Stimulated activated naive B cell treated with anti-CD40 and anti-IgM and Interleukin-4, amounts not matched to agents 10 μg/mL and 1 μg/mL and 100 μg/mL, for 72 hours (primary cell): Measurements from ENCODE around the gene ZNF345.

ENCODE experiments used
- ATAC-seq, 2 donors: fragments of 150-1000 bp; cut with Tn5 transposase; replicated peaks; 2 replicates each; pipeline ENCODE4 v1.10.0; 2021; ENCODE audit warnings: moderate library complexity in 1 of 2
- DNase-seq: peaks from one replicate; pipeline ENCODE4 v3.0.0; 2021
- H3K27ac Mint-ChIP-seq: one replicate; pipeline ENCODE4 v1.8.0; 2022; ENCODE audit warnings: mild to moderate bottlenecking, mixed read lengths
- H3K27me3 Mint-ChIP-seq, 2 donors: one replicate each; pipeline ENCODE4 v1.8.0; 2022; ENCODE audit warnings: mixed read lengths in 2 of 2
- H3K36me3 Mint-ChIP-seq, 2 donors: one replicate each; pipeline ENCODE4 v1.8.0; 2022; ENCODE audit warnings: mixed read lengths in 2 of 2, mild to moderate bottlenecking in 1 of 2
- H3K4me1 Mint-ChIP-seq, 2 donors: one replicate each; pipeline ENCODE4 v1.8.0; 2022; ENCODE audit warnings: mixed read lengths in 2 of 2, mild to moderate bottlenecking in 1 of 2
- H3K4me3 Mint-ChIP-seq, 2 donors: one replicate each; pipeline ENCODE4 v1.8.0; 2022; ENCODE audit warnings: mild to moderate bottlenecking in 2 of 2, mixed read lengths in 2 of 2, moderate library complexity in 1 of 2
- H3K9me3 Mint-ChIP-seq, 2 donors: one replicate each; pipeline ENCODE4 v1.8.0; 2022; ENCODE audit warnings: mixed read lengths in 2 of 2, mild to moderate bottlenecking in 1 of 2

ZNF345 gene

DNA sequence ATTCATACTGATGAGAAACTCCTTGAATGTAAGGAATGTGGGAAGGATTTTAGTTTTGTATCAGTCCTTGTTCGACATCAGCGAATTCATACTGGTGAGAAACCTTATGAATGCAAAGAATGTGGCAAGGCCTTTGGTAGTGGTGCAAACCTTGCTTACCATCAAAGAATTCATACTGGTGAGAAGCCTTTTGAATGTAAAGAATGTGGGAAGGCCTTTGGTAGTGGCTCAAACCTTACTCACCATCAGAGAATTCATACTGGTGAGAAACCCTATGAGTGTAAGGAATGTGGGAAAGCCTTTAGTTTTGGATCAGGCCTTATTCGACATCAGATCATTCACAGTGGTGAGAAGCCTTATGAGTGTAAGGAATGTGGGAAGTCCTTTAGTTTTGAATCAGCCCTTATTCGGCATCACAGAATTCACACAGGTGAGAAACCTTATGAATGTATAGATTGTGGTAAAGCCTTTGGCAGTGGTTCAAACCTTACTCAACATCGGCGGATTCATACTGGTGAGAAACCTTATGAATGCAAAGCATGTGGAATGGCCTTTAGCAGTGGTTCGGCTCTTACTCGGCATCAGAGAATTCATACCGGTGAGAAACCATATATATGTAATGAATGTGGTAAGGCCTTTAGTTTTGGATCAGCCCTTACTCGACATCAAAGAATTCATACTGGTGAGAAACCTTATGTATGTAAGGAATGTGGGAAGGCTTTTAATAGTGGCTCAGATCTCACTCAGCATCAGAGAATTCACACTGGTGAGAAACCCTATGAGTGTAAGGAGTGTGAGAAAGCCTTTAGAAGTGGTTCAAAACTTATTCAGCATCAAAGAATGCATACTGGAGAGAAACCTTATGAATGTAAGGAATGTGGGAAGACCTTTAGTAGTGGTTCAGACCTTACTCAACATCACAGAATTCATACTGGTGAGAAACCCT lies 26.6 kb downstream of the ZNF345 start:
- H3K27me3 Mint-ChIP-seq, result no peaks in the 10 kb centered on the region
- H3K27ac Mint-ChIP-seq, result no peak overlapping the region
- peaks cover 28 to 34% of the 10 kb centered on the region in 2 donors for H3K9me3 Mint-ChIP-seq
- no peaks in the 10 kb centered on the region for H3K4me1 Mint-ChIP-seq
- ATAC-seq (no peak), DNase-seq (no peak)
- peaks cover 54 to 72% of the 10 kb centered on the region in 2 donors for H3K36me3 Mint-ChIP-seq
- H3K4me3 Mint-ChIP-seq, result no peak overlapping the region

DNA sequence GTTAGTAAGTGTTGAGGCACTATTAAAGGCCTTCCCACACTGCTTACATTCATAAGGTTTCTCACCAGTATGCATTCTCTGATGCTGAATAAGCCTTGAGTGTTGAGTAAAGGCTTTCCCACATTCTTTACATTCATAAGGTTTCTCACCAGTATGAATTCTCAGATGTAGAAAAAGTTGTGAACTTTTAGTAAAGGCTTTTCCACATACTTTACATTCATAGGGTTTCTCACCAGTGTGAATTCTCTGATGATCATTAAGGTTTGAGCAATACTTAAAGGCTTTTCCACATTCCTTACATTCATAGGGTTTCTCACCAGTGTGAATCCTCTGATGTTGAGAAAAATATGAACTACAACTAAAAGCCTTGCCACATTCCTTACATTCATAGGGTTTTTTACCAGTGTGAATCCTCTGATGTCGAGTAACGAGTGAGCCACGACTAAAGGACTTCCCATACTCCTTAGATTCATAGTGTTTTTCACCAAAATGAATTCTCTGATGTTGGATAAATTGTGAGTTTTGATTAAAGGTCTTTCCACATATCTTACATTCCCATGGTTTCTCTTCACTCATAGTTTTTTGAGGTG lies 41.2 kb downstream of the ZNF345 start:
- no peak overlapping the region for H3K4me3 Mint-ChIP-seq
- H3K36me3 Mint-ChIP-seq, result peaks cover 75 to 86% of the 10 kb centered on the region in 2 donors

DNA sequence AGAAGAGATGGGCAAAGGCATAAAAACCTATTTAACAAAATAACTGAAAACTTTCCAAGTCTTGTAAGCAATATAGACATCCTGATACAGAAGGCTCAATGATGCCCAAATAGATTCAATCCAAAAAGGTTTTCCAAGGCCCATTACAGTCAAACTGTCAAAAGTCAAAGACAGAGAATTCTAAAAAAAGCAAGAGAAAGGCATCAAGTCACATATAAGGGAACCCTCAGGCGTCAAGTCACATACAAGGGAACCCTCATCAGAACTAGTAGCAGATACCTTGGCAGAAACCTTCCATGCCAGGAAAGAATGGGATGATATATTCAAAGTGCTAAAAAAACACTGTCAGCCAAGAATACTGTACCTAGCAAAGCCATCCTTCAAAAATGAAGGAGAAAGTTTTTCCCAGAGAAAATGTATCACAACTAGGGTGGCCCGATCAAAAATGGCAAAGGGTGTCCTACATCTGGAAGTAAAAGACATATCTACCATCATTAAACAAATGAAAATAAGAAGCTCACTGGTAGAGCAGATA lies 44.2 kb downstream of the ZNF345 start:
- Mint-ChIP-seq H3K27me3 (no peaks in the 10 kb centered on the region), H3K4me3 (no peak overlapping the region), H3K27ac (no peak overlapping the region), H3K9me3 (peaks cover 53 to 58% of the 10 kb centered on the region in 2 donors), H3K4me1 (no peaks in the 10 kb centered on the region), H3K36me3 (peaks cover 85 to 91% of the 10 kb centered on the region in 2 donors)
- DNase-seq (no peak), ATAC-seq (no peak)

More for the DNA sequence above, 41.2 kb downstream of the ZNF345 start:
- Mint-ChIP-seq H3K4me1 (no peaks in the 10 kb centered on the region), H3K9me3 (peaks cover 47 to 54% of the 10 kb centered on the region in 2 donors), H3K27ac (no peak overlapping the region), H3K27me3 (no peaks in the 10 kb centered on the region)
- DNase-seq (no peak), ATAC-seq (no peak)

DNA sequence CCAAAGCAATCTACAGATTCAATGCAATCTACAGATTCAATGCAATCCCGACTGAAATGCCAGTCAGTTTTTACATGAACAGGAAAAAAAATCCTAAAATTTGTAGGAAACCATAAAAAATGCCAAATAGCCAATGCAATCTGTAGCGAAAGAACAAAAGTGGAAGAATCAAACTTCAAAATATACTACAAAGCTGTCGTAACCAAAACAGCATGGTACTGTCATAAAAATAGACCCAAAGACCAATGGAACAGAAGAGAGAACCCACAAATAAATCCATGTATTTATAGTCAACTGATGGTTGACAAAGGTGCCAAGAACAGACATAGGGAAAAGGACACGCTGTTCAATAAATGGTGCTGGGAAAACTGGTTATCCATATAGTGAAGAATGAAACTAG lies 47.7 kb downstream of the ZNF345 start:
- Mint-ChIP-seq H3K27me3 (no peaks in the 10 kb centered on the region), H3K9me3 (peaks cover 39 to 44% of the 10 kb centered on the region in 2 donors), H3K27ac (no peak overlapping the region), H3K36me3 (peaks cover 86 to 95% of the 10 kb centered on the region in 2 donors), H3K4me3 (no peak overlapping the region), H3K4me1 (no peaks in the 10 kb centered on the region)
- ATAC-seq, result no peak
- no peak for DNase-seq

DNA sequence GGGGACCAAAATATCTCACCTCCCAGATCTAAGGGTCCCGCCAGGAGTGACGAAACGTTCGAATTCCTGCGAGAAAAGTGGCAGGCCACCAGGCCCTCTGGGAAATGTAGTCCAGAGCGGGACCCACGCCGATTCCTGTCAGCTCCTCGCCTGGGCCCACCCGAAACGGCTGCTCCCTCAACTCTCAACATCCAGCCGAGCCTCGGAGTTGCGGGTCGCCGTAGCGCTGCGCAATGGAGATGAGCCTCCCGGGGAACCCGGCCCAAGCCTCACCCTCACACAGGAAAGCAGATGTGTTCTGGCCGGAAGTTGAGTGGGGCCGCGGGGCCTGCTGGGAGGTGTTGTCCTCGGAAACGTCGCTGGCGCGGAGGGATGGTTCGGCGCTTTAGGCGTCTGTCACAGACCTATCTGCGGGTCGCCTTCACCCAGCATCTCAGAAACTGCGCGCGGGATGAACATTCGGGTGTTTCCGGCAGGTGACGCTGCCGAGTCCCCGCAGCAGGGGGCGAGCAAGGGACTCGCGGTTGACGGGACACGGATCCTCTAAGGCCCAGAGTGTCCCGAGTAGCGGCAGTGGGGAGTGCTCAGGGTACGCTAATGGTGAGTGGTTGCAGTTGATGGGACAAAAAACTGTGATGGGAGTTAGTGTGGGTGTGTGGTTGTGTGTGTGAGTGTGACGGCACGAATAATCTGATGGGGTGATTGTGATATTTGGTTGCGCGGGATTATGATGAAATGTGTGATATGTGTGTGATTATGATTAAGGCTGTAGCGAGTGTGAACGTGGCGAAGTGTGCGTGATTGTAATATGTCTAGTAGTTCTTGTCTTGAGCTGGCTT lies 65.5 kb downstream of the ZNF345 start, which contains the start of the genes ZNF568 and ZNF829:
TSS of gene ZNF568 (plus strand) at position 341 of the 839 bp plus-strand sequence. CDS start 6,439 bp downstream, outside the sequence.
TSS of gene ZNF829 (minus strand) at position 300 of the 839 bp plus-strand sequence. CDS start 1,124 bp downstream, outside the sequence.
- H3K9me3 Mint-ChIP-seq, result peaks cover 6 to 8% of the 10 kb centered on the region in 2 donors

DNA sequence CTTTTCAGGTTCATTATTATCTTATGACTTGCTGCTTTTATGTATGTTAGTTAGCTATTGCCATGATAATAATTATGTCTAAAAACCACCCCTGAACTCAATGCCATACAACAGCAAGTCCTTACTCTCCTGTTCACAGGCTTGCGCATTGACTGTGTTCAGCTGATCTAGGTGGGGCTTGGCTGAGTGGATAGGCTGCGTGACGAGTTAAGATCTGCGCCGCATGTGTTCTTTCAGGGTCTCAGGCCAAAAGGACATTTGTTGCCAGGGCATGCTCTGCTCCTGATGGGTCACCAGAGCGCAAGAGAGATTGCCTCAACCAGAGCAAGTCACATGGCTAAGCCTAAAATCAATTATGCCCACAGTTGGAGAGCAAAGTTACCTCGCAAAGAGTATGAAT lies 66.3 kb downstream of the ZNF345 start:
- ATAC-seq, result no peak
- Mint-ChIP-seq H3K9me3 (peaks cover 6 to 8% of the 10 kb centered on the region in 2 donors), H3K27ac (peak overlapping the region; percentile 96), H3K4me1 (peaks cover 15 to 24% of the 10 kb centered on the region in 2 donors), H3K4me3 (peak overlapping the region; percentile 92), H3K36me3 (peaks cover 33 to 53% of the 10 kb centered on the region in 2 donors), H3K27me3 (no peaks in the 10 kb centered on the region)
- no peak for DNase-seq

More for the DNA sequence above, 65.5 kb downstream of the ZNF345 start, which contains the start of the genes ZNF568 and ZNF829:
- DNase-seq (peak; percentile 94), ATAC-seq (peak; percentile 97 to 98)
- H3K4me1 Mint-ChIP-seq, result peaks cover 15 to 24% of the 10 kb centered on the region in 2 donors
- H3K27ac Mint-ChIP-seq, result peak within 1 kb of the TSS; percentile 96
- peaks cover 33 to 54% of the 10 kb centered on the region in 2 donors for H3K36me3 Mint-ChIP-seq
- no peaks in the 10 kb centered on the region for H3K27me3 Mint-ChIP-seq
- H3K4me3 Mint-ChIP-seq, result peak within 1 kb of the TSS; percentile 92

DNA sequence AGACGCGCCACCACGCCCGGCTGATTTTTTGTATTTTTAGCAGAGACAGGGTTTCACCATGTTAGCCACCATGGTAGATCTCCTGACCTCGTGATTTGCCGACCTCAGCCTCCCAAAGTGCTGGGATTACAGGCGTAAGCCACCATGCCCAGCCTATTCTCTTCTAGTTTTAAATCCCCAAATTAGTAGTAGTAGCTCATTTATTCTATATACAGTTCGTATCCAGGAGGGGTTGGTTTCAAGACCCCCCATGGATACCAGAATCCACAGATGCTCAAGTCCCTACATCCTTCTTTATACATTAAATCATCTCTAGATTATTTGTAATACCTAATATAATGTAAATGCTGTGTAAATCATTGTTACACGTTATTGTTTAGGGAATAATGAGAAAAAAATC lies 67.4 kb downstream of the ZNF345 start:
- no peak overlapping the region for H3K4me3 Mint-ChIP-seq
- H3K27ac Mint-ChIP-seq, result no peak overlapping the region
- no peaks in the 10 kb centered on the region for H3K27me3 Mint-ChIP-seq
- H3K4me1 Mint-ChIP-seq, result peaks cover 15 to 24% of the 10 kb centered on the region in 2 donors
- ATAC-seq (no peak), DNase-seq (no peak)
- H3K9me3 Mint-ChIP-seq, result peaks cover 8 to 10% of the 10 kb centered on the region in 2 donors
- H3K36me3 Mint-ChIP-seq, result peaks cover 39 to 60% of the 10 kb centered on the region in 2 donors
